ENCODE results near the gene SUFU. TPM values are rescaled to one million over a fixed set of nuclear protein-coding genes. Genes with fewer than 3 reads are reported as not detected.

SUFU gene
- total RNA-seq, 1 experiment from 2014 or later = 2.7 TPM

DNA sequence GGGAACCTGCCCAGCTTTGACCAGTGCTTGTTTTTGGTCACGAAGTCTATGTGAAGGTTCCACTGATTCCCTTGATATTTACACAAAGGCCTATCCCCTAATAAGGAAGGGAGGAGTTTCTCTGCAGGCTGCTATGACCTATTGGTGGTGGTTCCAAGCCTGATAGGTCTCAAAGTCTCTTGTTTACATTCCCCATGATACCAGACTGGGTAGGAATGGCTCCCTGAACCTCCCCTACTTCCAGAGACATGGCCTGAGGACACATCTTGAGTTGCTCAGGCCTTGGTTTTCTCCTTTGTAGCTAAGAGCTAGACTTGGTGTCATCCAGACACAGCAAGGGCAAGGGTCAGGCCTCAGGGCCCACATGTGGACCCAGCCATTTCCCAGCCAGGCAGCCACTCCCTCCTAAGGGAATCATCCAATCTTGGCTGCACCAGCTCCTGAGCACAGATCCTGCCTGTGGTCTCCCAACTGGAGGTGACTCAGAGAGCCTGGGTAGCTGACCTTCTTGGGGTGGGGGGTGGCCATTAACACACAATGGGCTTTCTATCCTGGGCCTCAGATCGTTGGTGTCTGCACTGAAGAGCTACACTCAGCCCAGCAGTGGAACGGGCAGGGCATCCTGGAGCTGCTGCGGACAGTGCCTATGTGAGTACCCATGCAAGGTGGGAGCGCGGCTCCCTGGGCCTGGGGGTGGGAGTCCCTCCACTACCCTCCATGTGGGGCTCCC is 89.5 kb downstream of the SUFU start:
- DNase-seq (ENCODE audit: low read depth in 1 of 2, low spot score in 2 of 2) = peak; percentile 28 to 61
- peaks cover 17% of the 10 kb centered on the region for H3K4me1 ChIP-seq (replicated peaks)
- no peaks in the 10 kb centered on the region for H3K9me3 ChIP-seq (replicated peaks)
- peaks cover 10% of the 10 kb centered on the region for H3K36me3 ChIP-seq
- H3K27me3 ChIP-seq (replicated peaks) = no peaks in the 10 kb centered on the region
- no peak overlapping the region for H3K27ac ChIP-seq
- no peak overlapping the region for H3K4me3 ChIP-seq

DNA sequence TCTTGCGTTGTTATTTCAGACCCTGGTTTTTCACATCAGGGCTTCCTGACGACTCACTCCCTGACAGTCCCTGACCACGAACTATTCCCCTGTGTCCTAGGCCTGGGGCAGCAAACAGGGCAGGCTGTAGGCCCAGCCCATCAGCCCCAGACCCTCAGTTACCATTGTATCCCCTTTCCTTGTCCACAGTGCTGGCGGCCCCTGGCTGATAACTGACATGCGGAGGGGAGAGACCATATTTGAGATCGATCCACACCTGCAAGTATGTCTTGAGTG is 90.0 kb downstream of the SUFU start:
- H3K9me3 ChIP-seq (replicated peaks) = no peaks in the 10 kb centered on the region
- H3K4me3 ChIP-seq = no peak overlapping the region
- DNase-seq (ENCODE audit: low read depth in 1 of 2, low spot score in 2 of 2) = no peak
- peaks cover 13% of the 10 kb centered on the region for H3K36me3 ChIP-seq
- H3K4me1 ChIP-seq (replicated peaks) = peaks cover 17% of the 10 kb centered on the region
- H3K27ac ChIP-seq = no peak overlapping the region
- no peaks in the 10 kb centered on the region for H3K27me3 ChIP-seq (replicated peaks)

DNA sequence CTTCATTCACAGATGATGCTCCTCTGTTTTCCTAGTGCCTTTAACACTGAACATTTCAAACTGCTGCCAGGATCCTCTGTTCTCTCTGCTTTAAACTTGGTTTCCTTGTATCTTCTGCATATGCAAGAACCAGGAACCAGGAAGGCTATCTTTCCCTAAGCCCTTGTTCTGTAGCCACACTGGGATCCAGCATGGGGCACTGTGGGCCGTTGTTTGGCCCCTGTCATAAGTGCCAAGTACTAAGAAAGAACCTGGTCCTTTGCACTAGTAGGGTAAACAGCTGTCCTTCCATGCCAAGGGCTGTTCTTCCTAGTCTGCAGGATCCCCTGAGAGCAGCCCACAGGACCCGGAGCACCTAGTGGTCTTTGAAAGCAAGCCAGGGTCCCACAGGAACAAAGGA is 91.5 kb downstream of the SUFU start:
- no peak for DNase-seq (ENCODE audit: low read depth in 1 of 2, low spot score in 2 of 2)
- Histone ChIP-seq H3K4me1 (replicated peaks) (peaks cover 27% of the 10 kb centered on the region), H3K36me3 (peaks cover 19% of the 10 kb centered on the region)

DNA sequence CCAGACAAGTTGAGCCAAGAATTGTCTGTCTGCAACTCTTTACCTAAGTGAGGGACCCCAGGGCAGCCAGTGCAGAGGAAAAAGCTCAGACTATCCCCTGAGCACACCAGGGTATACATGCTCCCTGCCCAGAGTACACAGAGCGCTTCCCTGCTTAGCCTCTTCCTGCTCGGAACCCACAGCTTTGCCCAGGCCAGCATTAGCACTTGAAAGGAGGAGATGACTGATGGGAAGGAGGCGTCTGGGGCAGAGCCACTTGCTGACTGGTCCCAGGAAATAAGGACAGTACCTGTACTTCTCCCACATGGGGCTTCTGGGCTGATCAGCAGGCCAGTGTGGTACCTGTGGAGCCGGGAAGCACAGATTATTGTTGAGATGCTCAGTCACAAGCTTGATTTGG is 92.1 kb downstream of the SUFU start:
- Histone ChIP-seq H3K4me3 (no peak overlapping the region), H3K9me3 (replicated peaks) (no peaks in the 10 kb centered on the region), H3K36me3 (peaks cover 20% of the 10 kb centered on the region), H3K27me3 (replicated peaks) (no peaks in the 10 kb centered on the region), H3K27ac (no peak overlapping the region), H3K4me1 (replicated peaks) (peaks cover 27% of the 10 kb centered on the region)
- DNase-seq (ENCODE audit: low read depth in 1 of 2, low spot score in 2 of 2) = no peak

More for the DNA sequence above, 91.5 kb downstream of the SUFU start:
- Histone ChIP-seq H3K27me3 (replicated peaks) (no peaks in the 10 kb centered on the region), H3K9me3 (replicated peaks) (no peaks in the 10 kb centered on the region), H3K4me3 (no peak overlapping the region), H3K27ac (no peak overlapping the region)

DNA sequence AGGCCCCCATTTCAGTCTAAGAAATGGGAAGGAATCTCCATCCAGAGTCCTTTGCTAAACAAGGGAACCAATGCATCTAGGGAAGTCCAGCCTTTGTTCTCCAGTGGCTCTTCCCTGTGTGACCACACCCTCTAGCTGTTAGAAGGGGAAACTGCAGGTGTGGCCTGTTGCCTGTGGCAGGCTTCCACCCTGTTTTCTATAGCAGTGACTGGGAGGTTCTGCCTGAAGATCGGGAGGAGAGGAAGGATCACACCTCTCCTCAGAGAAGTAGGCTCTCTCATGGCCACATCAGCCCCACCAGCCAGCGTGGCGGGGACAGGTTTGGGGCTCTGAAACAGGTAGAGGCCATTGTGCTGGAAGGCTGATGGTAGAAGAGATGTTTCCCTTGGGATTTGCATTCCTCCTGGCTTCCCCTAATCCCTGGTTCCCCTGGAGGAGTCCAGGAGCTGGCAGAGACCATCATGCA is 92.8 kb downstream of the SUFU start:
- peaks cover 20% of the 10 kb centered on the region for H3K36me3 ChIP-seq
- H3K4me3 ChIP-seq = no peak overlapping the region
- H3K27ac ChIP-seq = no peak overlapping the region
- H3K4me1 ChIP-seq (replicated peaks) = peaks cover 27% of the 10 kb centered on the region
- H3K27me3 ChIP-seq (replicated peaks) = no peaks in the 10 kb centered on the region
- DNase-seq (ENCODE audit: low read depth in 1 of 2, low spot score in 2 of 2) = peak; percentile 50 to 66
- no peaks in the 10 kb centered on the region for H3K9me3 ChIP-seq (replicated peaks)

DNA sequence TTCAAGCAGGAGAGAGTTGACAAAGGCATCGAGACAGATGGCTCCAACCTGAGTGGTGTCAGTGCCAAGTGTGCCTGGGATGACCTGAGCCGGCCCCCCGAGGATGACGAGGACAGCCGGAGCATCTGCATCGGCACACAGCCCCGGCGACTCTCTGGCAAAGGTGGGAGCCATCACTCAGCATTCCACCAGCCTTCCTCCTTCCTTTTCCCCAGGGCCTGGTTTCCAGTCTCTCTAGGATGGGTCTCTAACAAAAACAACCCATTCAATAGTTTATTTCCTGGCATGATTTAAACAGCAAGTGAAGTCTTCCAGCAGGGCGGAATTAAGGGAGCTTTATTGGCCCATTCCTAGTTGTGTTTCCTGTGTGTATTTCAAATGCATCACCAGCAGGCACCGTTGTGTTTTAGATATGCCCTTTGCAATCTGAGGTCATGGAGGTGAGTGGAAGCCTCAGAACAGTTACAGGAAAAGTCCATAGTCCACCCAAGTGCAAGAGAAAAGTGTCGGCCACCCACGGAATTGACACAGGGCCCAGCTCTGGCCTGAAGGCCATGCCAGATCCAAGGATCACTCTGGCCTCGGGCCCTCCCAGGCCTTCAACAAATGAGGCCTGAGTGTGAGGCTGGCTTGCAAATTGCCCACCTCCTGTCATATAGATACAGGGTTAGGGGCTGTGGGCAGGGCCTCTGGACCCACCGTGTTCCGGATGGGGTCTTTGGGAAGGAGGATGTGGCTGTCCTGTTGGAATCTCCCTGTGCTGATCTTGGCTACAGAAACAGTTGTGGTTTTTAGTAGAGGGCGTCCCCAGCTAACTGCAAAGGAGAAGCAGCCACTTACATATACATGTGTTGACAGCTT is 93.6 kb downstream of the SUFU start:
- Histone ChIP-seq H3K36me3 (peaks cover 20% of the 10 kb centered on the region), H3K27ac (no peak overlapping the region), H3K4me3 (no peak overlapping the region), H3K4me1 (replicated peaks) (peaks cover 27% of the 10 kb centered on the region), H3K9me3 (replicated peaks) (no peaks in the 10 kb centered on the region), H3K27me3 (replicated peaks) (no peaks in the 10 kb centered on the region)
- DNase-seq (ENCODE audit: low read depth in 1 of 2, low spot score in 2 of 2) = no peak

DNA sequence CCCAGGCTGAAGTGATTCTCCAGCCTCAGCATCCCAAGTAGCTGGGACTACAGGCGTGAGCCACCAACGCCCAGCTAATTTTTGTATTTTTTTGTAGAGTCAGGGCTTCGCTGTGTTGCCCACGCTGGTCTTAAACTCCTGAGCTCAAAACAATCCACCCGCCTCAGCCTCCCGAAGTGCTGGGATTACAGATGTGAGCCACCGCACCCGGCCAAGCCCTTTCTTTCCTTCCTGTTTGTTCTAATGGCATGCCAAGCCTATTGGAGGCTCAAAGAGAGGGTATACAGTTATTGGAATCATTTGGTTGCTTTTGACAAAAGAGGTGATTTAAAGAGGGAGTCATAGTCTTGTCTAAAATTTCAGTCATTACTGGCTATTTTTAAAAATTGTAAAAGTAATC is 94.5 kb downstream of the SUFU start:
- no peak overlapping the region for H3K4me3 ChIP-seq
- H3K4me1 ChIP-seq (replicated peaks) = peaks cover 22% of the 10 kb centered on the region
- H3K9me3 ChIP-seq (replicated peaks) = no peaks in the 10 kb centered on the region
- DNase-seq (ENCODE audit: low read depth in 1 of 2, low spot score in 2 of 2) = no peak
- no peaks in the 10 kb centered on the region for H3K27me3 ChIP-seq (replicated peaks)
- H3K27ac ChIP-seq = no peak overlapping the region
- peaks cover 20% of the 10 kb centered on the region for H3K36me3 ChIP-seq

DNA sequence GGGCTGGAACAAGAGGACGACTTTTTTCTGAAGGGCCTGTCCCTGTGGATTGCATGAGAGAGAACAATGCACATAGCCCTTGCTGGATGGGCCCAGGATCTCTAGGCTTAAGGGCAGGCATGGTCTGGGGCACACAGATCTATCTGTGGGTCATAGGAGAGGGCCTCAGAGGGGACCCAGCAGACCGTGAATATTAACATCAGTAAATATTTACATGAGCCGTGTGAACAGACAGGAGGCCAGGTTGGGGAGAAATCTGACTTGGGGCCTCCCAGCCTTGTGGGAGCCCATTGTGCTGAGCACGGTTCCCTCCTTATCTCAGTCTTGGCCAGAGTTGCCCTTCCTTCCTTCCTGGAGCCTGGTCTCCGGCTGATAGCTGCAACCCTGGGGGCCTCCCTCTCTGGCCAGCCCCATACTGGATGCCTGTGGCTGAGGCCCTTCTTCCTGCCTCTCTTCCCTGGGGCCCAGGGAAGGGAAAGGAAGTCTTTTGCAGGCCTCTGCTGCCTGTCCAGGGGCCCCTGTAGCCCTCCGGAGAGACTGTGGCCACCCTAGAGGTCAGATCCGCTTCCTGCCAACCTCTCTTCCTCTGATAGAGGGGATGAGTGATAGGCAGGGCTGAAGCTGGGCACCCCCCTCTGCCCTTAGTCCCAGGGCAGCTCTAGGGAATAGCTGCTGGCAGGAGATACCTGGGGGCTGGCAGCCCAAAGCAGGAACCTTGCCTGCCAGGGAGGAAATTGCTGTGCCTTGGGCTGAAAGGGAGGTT is 96.0 kb downstream of the SUFU start:
- H3K27ac ChIP-seq = no peak overlapping the region; the same call in 1 of the 2 replicates
- H3K9me3 ChIP-seq (replicated peaks) = no peaks in the 10 kb centered on the region
- peaks cover 28% of the 10 kb centered on the region for H3K4me1 ChIP-seq (replicated peaks)
- peaks cover 20% of the 10 kb centered on the region for H3K36me3 ChIP-seq
- no peak for DNase-seq (ENCODE audit: low read depth in 1 of 2, low spot score in 2 of 2)
- no peaks in the 10 kb centered on the region for H3K27me3 ChIP-seq (replicated peaks)
- no peak overlapping the region for H3K4me3 ChIP-seq

DNA sequence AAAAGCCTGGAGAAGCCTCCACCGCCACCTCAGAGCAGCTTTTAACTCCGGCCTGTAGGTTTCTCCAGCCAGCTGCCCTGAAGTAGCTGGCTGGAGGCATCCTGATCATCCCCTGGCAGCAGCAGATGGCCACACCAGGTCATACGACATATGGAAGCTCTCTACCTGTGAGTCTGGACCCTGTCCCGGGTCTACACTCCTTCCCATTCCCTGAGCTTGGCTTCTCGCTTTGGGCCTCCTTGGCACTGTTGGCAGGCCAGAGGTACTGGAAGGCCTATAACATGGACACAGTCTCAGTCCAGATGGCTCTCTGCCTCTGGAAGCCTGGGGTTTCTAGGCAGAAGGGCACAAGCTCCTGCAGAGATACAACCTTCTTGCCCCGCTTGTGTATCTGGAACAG is 97.0 kb downstream of the SUFU start:
- no peaks in the 10 kb centered on the region for H3K27me3 ChIP-seq (replicated peaks)
- H3K4me3 ChIP-seq = no peak overlapping the region
- no peak for DNase-seq (ENCODE audit: low read depth in 1 of 2, low spot score in 2 of 2)
- peaks cover 25% of the 10 kb centered on the region for H3K36me3 ChIP-seq
- no peak overlapping the region for H3K27ac ChIP-seq
- peaks cover 39% of the 10 kb centered on the region for H3K4me1 ChIP-seq (replicated peaks)
- H3K9me3 ChIP-seq (replicated peaks) = no peaks in the 10 kb centered on the region

DNA sequence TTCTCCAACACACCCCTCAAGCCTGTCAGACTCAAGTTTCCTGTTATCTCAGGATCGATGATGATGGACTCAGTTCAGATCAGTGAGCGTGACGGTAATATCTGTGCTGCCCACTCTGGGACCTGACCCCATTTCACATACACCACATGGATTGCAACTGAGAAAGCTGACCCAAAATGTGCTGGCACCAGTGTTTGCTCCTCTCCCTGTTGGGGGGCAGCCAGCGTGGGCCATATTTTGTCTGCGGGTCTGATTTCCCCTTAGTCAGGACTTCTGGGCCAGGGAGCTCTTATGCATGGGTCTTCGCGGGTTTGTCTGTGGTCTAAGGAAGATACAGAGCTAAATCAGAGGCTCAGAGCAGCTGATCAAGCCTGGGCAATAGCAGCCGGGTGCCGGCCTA is 97.9 kb downstream of the SUFU start:
- H3K4me1 ChIP-seq (replicated peaks) = peaks cover 38% of the 10 kb centered on the region

DNA sequence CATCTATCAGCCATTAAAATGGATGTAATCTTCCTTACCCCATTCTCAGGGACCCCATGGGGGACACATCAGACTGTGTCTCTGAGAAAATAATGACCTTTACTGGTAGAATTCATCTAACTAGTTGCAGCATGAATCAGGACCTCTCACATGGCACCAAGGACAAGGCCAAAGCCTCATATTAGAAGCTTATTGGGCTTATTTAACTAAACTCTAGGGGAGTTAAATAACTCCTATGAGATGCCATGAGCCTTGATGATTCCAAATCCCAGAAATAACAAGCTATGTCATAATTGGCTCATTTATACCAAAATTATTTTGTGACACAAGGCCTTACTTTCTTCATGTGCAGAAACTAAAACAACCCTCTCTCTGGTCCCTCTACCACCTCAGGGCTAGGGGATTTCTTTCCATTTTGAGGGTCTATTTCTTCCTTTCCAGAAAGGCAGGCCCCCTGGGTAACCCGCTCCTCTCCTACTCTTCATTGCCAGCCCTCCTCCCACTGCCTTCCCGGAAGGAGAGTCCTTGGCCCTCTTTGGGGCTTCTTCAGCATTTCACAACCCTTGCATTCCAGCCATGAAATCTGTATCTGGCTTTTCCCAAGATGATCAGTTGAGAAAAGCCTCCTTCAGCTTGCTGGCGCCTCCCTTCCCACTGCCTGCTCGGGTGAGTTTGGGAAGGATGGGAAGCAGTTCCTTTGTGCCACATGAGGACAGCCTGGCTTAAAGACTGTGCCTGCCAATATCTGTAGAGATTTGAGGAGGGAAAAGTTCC is 98.7 kb downstream of the SUFU start:
- no peak for DNase-seq (ENCODE audit: low read depth in 1 of 2, low spot score in 2 of 2)
- Histone ChIP-seq H3K4me1 (replicated peaks) (peaks cover 35% of the 10 kb centered on the region), H3K27me3 (replicated peaks) (no peaks in the 10 kb centered on the region), H3K4me3 (no peak overlapping the region), H3K36me3 (peaks cover 26% of the 10 kb centered on the region), H3K9me3 (replicated peaks) (no peaks in the 10 kb centered on the region), H3K27ac (no peak overlapping the region)

More for the DNA sequence above, 97.9 kb downstream of the SUFU start:
- H3K36me3 ChIP-seq = peaks cover 28% of the 10 kb centered on the region
- no peak for DNase-seq (ENCODE audit: low read depth in 1 of 2, low spot score in 2 of 2)
- H3K9me3 ChIP-seq (replicated peaks) = no peaks in the 10 kb centered on the region
- no peak overlapping the region for H3K27ac ChIP-seq
- no peaks in the 10 kb centered on the region for H3K27me3 ChIP-seq (replicated peaks)
- H3K4me3 ChIP-seq = no peak overlapping the region

DNA sequence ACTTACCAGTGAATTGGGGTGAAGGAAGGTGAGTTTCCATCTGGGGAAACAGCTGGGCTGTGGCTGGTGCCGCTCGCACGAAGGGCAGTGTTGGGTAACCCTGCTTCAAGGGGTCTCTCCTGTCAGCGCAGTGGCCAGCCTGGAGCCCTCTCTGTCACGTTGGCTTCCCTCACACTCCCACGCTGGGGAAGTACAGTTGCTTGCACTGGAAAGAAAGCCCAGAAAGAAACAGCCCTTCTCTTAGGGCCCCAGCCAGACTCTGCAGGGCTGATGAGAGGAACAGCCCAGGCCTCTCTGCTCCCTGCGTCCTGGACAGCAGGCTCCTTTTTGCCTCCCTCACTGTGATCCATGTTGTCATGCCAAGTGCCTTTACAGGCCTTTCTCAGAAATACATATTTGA is 100.2 kb downstream of the SUFU start:
- Histone ChIP-seq H3K27ac (peak overlapping the region; percentile 41; the same call in 1 of the 2 replicates), H3K4me1 (replicated peaks) (peaks cover 35% of the 10 kb centered on the region), H3K27me3 (replicated peaks) (no peaks in the 10 kb centered on the region), H3K36me3 (0 out of 2 replicates have a peak, but pooled peaks cover 15% of the 10 kb centered on the region), H3K4me3 (no peak overlapping the region), H3K9me3 (replicated peaks) (no peaks in the 10 kb centered on the region)
- DNase-seq (ENCODE audit: low read depth in 1 of 2, low spot score in 2 of 2) = no peak

DNA sequence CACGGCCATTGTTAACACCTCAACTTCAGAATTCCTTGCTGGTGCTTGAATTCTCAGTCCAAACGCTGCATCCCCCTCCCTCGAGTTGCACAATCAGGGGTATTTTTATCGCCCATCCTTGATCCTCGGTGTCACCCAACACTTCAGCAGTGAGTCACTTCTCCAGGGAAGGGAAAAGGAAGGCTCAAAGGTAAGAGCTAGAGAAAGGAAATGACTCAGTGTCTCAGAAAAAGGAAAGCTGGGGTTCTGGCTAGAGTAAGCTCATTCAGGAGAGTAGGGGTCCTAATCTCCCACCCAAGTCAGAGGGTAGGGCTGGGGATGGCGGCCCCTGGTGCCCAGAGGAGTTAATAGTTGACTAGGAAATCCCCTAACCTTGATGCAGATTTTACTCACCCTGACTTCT is 100.7 kb downstream of the SUFU start:
- Histone ChIP-seq H3K9me3 (replicated peaks) (no peaks in the 10 kb centered on the region), H3K27me3 (replicated peaks) (no peaks in the 10 kb centered on the region), H3K36me3 (0 out of 2 replicates have a peak, but pooled peaks cover 15% of the 10 kb centered on the region), H3K4me1 (replicated peaks) (peaks cover 33% of the 10 kb centered on the region), H3K27ac (peak overlapping the region; percentile 41; the same call in 1 of the 2 replicates), H3K4me3 (no peak overlapping the region)
- peak; percentile 59 to 64 for DNase-seq (ENCODE audit: low read depth in 1 of 2, low spot score in 2 of 2)
